ENCODE results near the gene FCRL2.

GRCh38 chr1:157734321-157734720 lies 42.6 kb downstream of the FCRL2 start:
- TF ChIP-seq, protein P1, sequence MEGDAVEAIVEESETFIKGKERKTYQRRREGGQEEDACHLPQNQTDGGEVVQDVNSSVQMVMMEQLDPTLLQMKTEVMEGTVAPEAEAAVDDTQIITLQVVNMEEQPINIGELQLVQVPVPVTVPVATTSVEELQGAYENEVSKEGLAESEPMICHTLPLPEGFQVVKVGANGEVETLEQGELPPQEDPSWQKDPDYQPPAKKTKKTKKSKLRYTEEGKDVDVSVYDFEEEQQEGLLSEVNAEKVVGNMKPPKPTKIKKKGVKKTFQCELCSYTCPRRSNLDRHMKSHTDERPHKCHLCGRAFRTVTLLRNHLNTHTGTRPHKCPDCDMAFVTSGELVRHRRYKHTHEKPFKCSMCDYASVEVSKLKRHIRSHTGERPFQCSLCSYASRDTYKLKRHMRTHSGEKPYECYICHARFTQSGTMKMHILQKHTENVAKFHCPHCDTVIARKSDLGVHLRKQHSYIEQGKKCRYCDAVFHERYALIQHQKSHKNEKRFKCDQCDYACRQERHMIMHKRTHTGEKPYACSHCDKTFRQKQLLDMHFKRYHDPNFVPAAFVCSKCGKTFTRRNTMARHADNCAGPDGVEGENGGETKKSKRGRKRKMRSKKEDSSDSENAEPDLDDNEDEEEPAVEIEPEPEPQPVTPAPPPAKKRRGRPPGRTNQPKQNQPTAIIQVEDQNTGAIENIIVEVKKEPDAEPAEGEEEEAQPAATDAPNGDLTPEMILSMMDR (IDR thresholded peaks at IDR 0.05), result no peak
- no peak for TF ChIP-seq POLR2A (IDR thresholded peaks at IDR 0.05)
